ENCODE data around the gene PPP1R3G.

PPP1R3G gene

DNA sequence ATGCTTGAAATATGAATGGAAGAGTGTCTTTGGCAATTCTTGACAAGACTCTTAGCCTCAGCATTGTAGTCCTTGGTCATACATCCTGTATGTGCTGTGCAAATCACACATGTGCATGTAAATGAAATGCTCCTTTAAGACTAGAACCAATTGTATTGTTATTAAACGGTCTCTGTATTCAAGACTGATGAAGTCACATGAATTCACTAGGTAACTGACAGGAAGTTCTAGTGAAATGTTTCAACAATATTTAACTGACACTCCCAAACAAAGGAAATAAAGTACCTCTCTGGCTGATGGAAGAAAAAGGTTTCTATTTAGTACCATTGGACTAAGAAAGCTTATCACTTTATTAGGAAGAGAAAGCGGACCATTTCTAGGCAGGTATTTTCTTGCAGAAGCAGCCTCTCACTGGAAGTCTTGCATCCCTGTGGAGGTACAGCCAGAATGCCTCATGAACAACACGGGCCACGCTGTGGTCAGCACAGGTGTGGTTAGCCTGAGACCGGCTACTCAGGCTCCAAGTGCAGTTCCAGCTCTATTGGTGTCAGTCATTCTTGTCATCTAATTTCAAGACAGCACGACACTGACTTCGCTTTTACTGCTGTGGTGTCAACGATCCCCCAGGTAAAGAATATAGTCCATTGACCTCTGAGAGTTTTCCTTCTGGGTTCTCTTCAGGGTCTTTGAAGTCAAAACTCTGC, 17.3 kb downstream of the PPP1R3G start:
- H3K36me3 ChIP-seq (ENCODE audit: control insufficient read depth, insufficient read depth, low read length), result no peaks in the 10 kb centered on the region
- WGBS, 2 experiments, result 92 to 98% methylated on average over 7 to 8 of the region's 8 CpGs
- H3K27me3 ChIP-seq (ENCODE audit: control insufficient read depth, insufficient read depth, low read length, poor library complexity, severe bottlenecking), result no peaks in the 10 kb centered on the region
- no peaks in the 10 kb centered on the region for H3K9me3 ChIP-seq (ENCODE audit: control insufficient read depth, low read length)
- no peak overlapping the region for H3K27ac ChIP-seq (ENCODE audit: insufficient read depth, low read depth, low read length, poor library complexity, severe bottlenecking)
- no peak overlapping the region for H3K4me3 ChIP-seq (ENCODE audit: insufficient read depth, low read depth, low read length)
- H3K4me1 ChIP-seq (ENCODE audit: control insufficient read depth, insufficient read depth, low read length), result no peaks in the 10 kb centered on the region

DNA sequence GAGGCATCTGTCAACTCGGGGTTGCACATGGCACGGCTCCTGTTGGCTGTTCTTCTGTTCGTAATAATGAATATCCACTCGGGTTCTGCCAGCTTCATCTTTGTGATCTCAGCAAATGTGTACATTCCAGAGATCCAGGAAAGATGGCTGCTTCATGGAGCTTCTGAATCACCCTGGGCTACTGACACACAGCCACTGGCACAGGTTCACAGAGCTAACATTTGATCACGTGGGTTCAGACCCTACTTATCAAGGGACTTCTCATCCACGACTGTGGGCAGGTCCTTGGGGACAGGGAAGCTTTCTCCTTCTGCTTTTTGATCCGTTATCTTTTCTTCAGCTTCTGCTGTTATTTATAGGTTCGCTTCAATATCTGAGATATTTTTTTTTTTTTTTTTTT, 18.1 kb downstream of the PPP1R3G start:
- no peaks in the 10 kb centered on the region for H3K4me1 ChIP-seq (ENCODE audit: control insufficient read depth, insufficient read depth, low read length)
- H3K36me3 ChIP-seq (ENCODE audit: control insufficient read depth, insufficient read depth, low read length), result no peaks in the 10 kb centered on the region
- H3K27ac ChIP-seq (ENCODE audit: insufficient read depth, low read depth, low read length, poor library complexity, severe bottlenecking), result no peak overlapping the region
- no peaks in the 10 kb centered on the region for H3K27me3 ChIP-seq (ENCODE audit: control insufficient read depth, insufficient read depth, low read length, poor library complexity, severe bottlenecking)
- no peak overlapping the region for H3K4me3 ChIP-seq (ENCODE audit: insufficient read depth, low read depth, low read length)
- no peaks in the 10 kb centered on the region for H3K9me3 ChIP-seq (ENCODE audit: control insufficient read depth, low read length)
- WGBS, 2 experiments, result 93 to 97% methylated on average over 8 of the region's 8 CpGs

DNA sequence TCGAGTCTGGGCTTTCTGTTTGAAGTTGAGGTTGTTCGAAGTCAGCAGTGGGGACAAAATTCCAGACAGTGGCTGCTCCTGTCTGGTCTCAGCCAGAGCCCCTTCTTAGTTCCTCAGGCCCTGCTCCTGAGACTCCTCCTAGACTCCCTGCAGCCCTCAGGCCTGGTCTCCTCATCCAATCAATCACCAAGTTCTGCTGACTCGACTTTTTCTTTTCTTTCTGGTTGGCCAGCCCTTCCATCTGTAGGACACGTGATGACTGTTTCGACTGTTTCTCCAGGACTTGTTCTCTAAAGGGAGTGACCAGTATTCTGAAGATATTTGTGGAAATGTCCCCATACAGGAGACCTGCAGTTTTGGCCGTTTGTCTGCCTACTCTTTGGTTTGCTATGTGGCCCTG, 19.5 kb downstream of the PPP1R3G start:
- Histone ChIP-seq H3K27ac (ENCODE audit: insufficient read depth, low read depth, low read length, poor library complexity, severe bottlenecking) (no peak overlapping the region), H3K27me3 (ENCODE audit: control insufficient read depth, insufficient read depth, low read length, poor library complexity, severe bottlenecking) (no peaks in the 10 kb centered on the region), H3K4me1 (ENCODE audit: control insufficient read depth, insufficient read depth, low read length) (no peaks in the 10 kb centered on the region), H3K4me3 (ENCODE audit: insufficient read depth, low read depth, low read length) (no peak overlapping the region), H3K9me3 (ENCODE audit: control insufficient read depth, low read length) (no peaks in the 10 kb centered on the region), H3K36me3 (ENCODE audit: control insufficient read depth, insufficient read depth, low read length) (no peaks in the 10 kb centered on the region)
- WGBS, 2 experiments, result 95 to 96% methylated on average over 6 of the region's 6 CpGs

DNA sequence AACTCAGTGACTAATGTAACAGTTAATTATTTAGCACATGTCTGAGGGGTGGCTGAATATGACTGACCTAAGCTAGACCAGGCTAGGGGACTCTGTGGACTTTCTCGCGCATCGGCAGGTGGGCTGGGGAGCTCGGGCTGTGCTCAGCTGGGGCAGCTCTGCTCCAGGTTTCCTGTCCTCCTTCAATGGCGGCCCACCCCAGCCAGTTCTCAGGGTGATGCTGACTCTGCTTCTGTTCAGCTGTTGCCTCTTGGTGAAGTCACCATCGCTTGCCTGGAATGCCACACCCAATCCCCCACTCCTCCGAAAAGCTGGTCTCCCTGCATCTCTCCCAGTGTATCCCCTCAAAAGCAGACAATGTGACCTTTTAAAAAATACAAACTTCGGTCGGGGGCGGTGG, 20.0 kb downstream of the PPP1R3G start:
- H3K9me3 ChIP-seq (ENCODE audit: control insufficient read depth, low read length), result no peaks in the 10 kb centered on the region
- WGBS, 2 experiments, result 93 to 95% methylated on average over 10 of the region's 10 CpGs
- no peak overlapping the region for H3K4me3 ChIP-seq (ENCODE audit: insufficient read depth, low read depth, low read length)
- H3K36me3 ChIP-seq (ENCODE audit: control insufficient read depth, insufficient read depth, low read length), result no peaks in the 10 kb centered on the region
- no peaks in the 10 kb centered on the region for H3K27me3 ChIP-seq (ENCODE audit: control insufficient read depth, insufficient read depth, low read length, poor library complexity, severe bottlenecking)
- H3K27ac ChIP-seq (ENCODE audit: insufficient read depth, low read depth, low read length, poor library complexity, severe bottlenecking), result no peak overlapping the region
- no peaks in the 10 kb centered on the region for H3K4me1 ChIP-seq (ENCODE audit: control insufficient read depth, insufficient read depth, low read length)

DNA sequence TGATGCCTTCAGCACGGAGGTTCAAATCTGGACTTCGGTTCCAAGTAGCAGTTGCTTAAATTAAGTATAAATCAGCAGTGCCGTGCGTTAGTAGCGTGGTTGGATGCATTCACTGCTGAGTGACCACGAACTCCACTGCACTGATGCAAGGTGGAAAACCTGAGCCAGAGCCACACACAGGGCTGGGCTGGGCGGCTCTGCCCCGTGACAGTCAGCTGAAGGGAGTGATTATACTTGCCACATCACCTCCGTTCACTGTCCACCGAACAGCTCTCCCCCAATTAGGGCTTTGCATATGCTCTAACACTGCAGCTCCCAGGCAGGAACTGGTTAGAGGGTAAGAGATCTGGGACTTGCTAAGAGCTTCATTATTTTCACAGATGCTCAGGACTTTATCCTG, 22.2 kb downstream of the PPP1R3G start:
- H3K36me3 ChIP-seq (ENCODE audit: control insufficient read depth, insufficient read depth, low read length), result no peaks in the 10 kb centered on the region
- H3K4me3 ChIP-seq (ENCODE audit: insufficient read depth, low read depth, low read length), result no peak overlapping the region
- 95 to 96% methylated on average over 10 of the region's 10 CpGs for WGBS, 2 experiments
- H3K27me3 ChIP-seq (ENCODE audit: control insufficient read depth, insufficient read depth, low read length, poor library complexity, severe bottlenecking), result no peaks in the 10 kb centered on the region
- no peaks in the 10 kb centered on the region for H3K4me1 ChIP-seq (ENCODE audit: control insufficient read depth, insufficient read depth, low read length)
- H3K9me3 ChIP-seq (ENCODE audit: control insufficient read depth, low read length), result no peaks in the 10 kb centered on the region
- H3K27ac ChIP-seq (ENCODE audit: insufficient read depth, low read depth, low read length, poor library complexity, severe bottlenecking), result no peak overlapping the region

DNA sequence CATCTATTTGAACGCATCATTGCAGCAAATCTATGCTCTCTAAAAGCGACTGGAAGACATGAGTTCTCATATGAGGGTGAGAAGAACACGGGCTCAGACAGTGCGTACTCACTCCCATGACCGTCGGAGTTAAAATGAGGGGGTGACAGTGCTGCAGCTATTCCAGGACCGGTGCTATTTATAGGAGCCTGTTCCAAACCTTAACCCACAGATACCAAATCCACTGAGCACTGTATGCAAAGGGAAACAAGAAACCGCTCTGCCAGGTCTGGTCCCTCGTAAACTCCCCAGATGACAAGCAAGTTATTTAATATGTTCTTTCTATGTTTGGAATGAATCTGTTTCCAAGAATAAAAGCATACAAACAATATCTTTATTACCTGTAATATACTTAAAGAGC, 22.9 kb downstream of the PPP1R3G start:
- Histone ChIP-seq H3K27ac (ENCODE audit: insufficient read depth, low read depth, low read length, poor library complexity, severe bottlenecking) (no peak overlapping the region), H3K36me3 (ENCODE audit: control insufficient read depth, insufficient read depth, low read length) (no peaks in the 10 kb centered on the region), H3K27me3 (ENCODE audit: control insufficient read depth, insufficient read depth, low read length, poor library complexity, severe bottlenecking) (no peaks in the 10 kb centered on the region), H3K9me3 (ENCODE audit: control insufficient read depth, low read length) (no peaks in the 10 kb centered on the region), H3K4me1 (ENCODE audit: control insufficient read depth, insufficient read depth, low read length) (no peaks in the 10 kb centered on the region), H3K4me3 (ENCODE audit: insufficient read depth, low read depth, low read length) (no peak overlapping the region)
- WGBS, 2 experiments, result 85% methylated on average over 8 of the region's 9 CpGs

DNA sequence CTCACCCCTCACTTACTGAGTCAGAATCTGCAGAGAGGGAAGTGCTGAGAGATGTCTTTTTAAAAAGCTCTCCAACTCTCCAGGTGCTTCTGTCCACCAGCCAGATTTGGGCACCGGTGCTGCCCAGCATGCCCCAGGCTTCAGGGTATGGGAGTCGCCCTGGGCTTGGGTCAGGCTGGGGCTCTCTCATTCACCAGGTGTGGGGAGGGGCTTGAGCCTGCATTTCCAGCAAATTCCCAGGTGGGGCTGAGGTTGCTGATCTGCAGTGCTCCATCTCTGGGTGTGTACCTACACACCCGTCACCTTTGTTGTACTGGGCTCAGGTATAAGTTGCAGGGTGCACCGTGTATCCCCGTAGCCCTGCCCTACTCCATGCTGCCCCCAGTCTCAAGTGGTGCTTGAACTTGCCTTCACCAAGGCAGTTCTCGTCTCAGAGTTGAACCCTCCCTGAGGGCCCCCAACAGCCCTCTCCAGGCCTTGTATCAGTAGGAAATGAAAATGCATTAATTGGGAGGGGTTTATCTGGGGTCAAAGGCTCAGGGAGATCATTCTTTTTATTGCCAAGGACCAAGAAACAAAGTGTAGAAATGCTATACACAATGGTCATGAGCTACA, 23.5 kb downstream of the PPP1R3G start:
- 91 to 93% methylated on average over 6 of the region's 6 CpGs for WGBS, 2 experiments
- Histone ChIP-seq H3K27me3 (ENCODE audit: control insufficient read depth, insufficient read depth, low read length, poor library complexity, severe bottlenecking) (no peaks in the 10 kb centered on the region), H3K27ac (ENCODE audit: insufficient read depth, low read depth, low read length, poor library complexity, severe bottlenecking) (no peak overlapping the region), H3K4me3 (ENCODE audit: insufficient read depth, low read depth, low read length) (no peak overlapping the region), H3K36me3 (ENCODE audit: control insufficient read depth, insufficient read depth, low read length) (no peaks in the 10 kb centered on the region), H3K4me1 (ENCODE audit: control insufficient read depth, insufficient read depth, low read length) (no peaks in the 10 kb centered on the region), H3K9me3 (ENCODE audit: control insufficient read depth, low read length) (no peaks in the 10 kb centered on the region)

DNA sequence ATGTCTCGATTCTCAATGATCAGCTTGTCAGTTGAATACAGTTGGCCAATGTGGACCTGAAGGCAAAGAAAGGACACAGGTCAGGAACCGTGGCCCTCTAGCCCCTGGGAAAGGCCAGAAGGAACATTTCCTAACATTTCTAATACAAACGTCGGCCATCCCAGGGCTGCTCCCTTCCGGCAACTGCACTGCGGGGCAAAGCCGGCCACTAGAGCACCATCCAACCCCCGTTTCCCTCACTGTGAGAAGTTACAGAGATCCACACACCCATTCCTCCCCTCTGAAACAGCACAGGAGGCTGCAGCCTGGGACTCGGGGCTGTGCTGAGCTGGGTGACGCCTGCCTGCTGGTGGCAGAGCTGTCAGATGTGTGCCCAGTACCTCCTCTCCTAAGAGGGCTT, 24.3 kb downstream of the PPP1R3G start:
- WGBS, 2 experiments, result 89 to 92% methylated on average over 10 of the region's 10 CpGs
- Histone ChIP-seq H3K9me3 (ENCODE audit: control insufficient read depth, low read length) (no peaks in the 10 kb centered on the region), H3K27ac (ENCODE audit: insufficient read depth, low read depth, low read length, poor library complexity, severe bottlenecking) (no peak overlapping the region), H3K36me3 (ENCODE audit: control insufficient read depth, insufficient read depth, low read length) (no peaks in the 10 kb centered on the region), H3K4me1 (ENCODE audit: control insufficient read depth, insufficient read depth, low read length) (no peaks in the 10 kb centered on the region), H3K27me3 (ENCODE audit: control insufficient read depth, insufficient read depth, low read length, poor library complexity, severe bottlenecking) (no peaks in the 10 kb centered on the region), H3K4me3 (ENCODE audit: insufficient read depth, low read depth, low read length) (no peak overlapping the region)

DNA sequence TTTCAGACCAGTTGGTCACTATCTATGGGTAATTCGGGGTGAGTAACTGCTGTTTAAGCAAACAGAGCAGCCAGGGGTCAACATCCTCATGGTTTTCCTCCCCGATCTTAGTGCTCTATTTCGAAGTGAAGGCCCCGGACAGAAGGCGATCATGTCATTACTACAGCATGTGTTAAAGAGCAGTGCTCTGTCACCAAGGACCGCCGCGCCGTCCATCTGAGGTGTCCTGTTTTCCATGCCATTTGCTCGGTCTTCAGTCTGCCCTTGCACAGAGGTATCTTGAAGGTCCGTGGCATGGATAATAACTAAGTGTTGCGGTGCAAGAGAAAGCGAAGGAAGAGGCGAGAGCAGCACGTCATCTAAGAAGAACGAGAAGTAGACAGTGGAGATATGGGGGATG, 25.1 kb downstream of the PPP1R3G start:
- no peaks in the 10 kb centered on the region for H3K4me1 ChIP-seq (ENCODE audit: control insufficient read depth, insufficient read depth, low read length)
- no peak overlapping the region for H3K27ac ChIP-seq (ENCODE audit: insufficient read depth, low read depth, low read length, poor library complexity, severe bottlenecking)
- H3K9me3 ChIP-seq (ENCODE audit: control insufficient read depth, low read length), result no peaks in the 10 kb centered on the region
- H3K4me3 ChIP-seq (ENCODE audit: insufficient read depth, low read depth, low read length), result no peak overlapping the region
- no peaks in the 10 kb centered on the region for H3K36me3 ChIP-seq (ENCODE audit: control insufficient read depth, insufficient read depth, low read length)
- 90% methylated on average over 16 of the region's 16 CpGs for WGBS, 2 experiments
- H3K27me3 ChIP-seq (ENCODE audit: control insufficient read depth, insufficient read depth, low read length, poor library complexity, severe bottlenecking), result no peaks in the 10 kb centered on the region

DNA sequence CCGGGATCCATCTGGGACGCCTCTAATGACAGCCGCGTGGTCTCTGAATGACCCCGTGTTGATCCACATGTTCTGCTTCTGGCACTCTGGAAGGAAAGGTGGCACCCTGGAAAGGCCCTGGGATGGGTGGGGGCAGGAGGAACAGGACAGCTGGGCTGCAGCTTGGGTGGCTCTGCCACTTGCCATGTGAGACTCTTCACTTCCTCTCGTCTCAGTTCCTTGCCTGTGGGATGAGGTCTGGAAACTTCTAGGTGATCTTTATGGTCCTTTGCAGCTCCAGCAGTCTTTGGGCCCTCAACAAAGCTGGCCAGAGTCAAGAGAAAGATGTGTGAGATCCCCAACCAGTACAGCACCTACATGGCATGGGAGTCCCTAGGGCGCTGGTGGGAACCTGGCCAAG, 26.5 kb downstream of the PPP1R3G start:
- Histone ChIP-seq H3K36me3 (ENCODE audit: control insufficient read depth, insufficient read depth, low read length) (no peaks in the 10 kb centered on the region), H3K27me3 (ENCODE audit: control insufficient read depth, insufficient read depth, low read length, poor library complexity, severe bottlenecking) (no peaks in the 10 kb centered on the region), H3K4me1 (ENCODE audit: control insufficient read depth, insufficient read depth, low read length) (no peaks in the 10 kb centered on the region), H3K9me3 (ENCODE audit: control insufficient read depth, low read length) (no peaks in the 10 kb centered on the region), H3K27ac (ENCODE audit: insufficient read depth, low read depth, low read length, poor library complexity, severe bottlenecking) (no peak overlapping the region), H3K4me3 (ENCODE audit: insufficient read depth, low read depth, low read length) (no peak overlapping the region)
- 96 to 97% methylated on average over 7 of the region's 7 CpGs for WGBS, 2 experiments
